Upper lobe of left lung (tissue), 4 donors: Measurements from ENCODE around the gene TNFAIP8.

Experiments
- CTCF ChIP-seq, 6 experiments: fragments of 450-650 bp in 4 of 6; fragments of 200-600 bp in 2 of 6; sonication (generic) in 2 of 6; IDR thresholded peaks; one replicate each; pipeline ENCODE4 v1.5.1; 2016 to 2019; ENCODE audit warnings: antibody characterized with exemption in 6 of 6
- EP300 ChIP-seq, 4 donors: sonication (generic); formaldehyde crosslinking; IDR thresholded peaks; one replicate each; pipeline ENCODE4 v1.5.1; 2017; ENCODE audit warnings: antibody characterized with exemption in 4 of 4, control low read depth in 2 of 4
- POLR2A ChIP-seq, 4 donors: fragments of 450-650 bp; IDR thresholded peaks; one replicate each; pipeline ENCODE4 v1.5.1; 2016 to 2017; ENCODE audit warnings: antibody characterized with exemption in 4 of 4, mild to moderate bottlenecking in 2 of 4
- POLR2AphosphoS5 ChIP-seq, 2 donors: sonication (generic); formaldehyde crosslinking; IDR thresholded peaks; one replicate each; pipeline ENCODE4 v1.5.1; 2017; ENCODE audit warnings: antibody characterized with exemption in 2 of 2

- TF ChIP-seq POLR2A (IDR thresholded peaks at IDR 0.05), result no peak
- TF ChIP-seq CTCF (IDR thresholded peaks at IDR 0.05), result no peak
- TF ChIP-seq POLR2AphosphoS5 (IDR thresholded peaks at IDR 0.05), result no peak
- no peak for TF ChIP-seq EP300 (IDR thresholded peaks at IDR 0.05)
Measured at GRCh38 chr5:119329666-119330065, 26.2 kb upstream of the TNFAIP8 start.
